ENCODE data around the gene CRADD. TPM values are rescaled to one million over a fixed set of nuclear protein-coding genes. Genes with fewer than 3 reads are reported as not detected.

CRADD gene
- total RNA-seq, 2 donors from 2014 or later = 7.7 to 9.1 TPM

- Mint-ChIP-seq H3K9me3 (peaks cover 11% of the 10 kb centered on the region), H3K36me3 (ENCODE audit: low read depth) (peaks cover 1% of the 10 kb centered on the region), H3K27me3 (ENCODE audit: insufficient read depth) (no peaks in the 10 kb centered on the region), H3K4me1 (peaks cover 3% of the 10 kb centered on the region), H3K4me3 (no peak overlapping the region), H3K27ac (no peak overlapping the region)
- Histone ChIP-seq H3K9me3 (ENCODE audit: control insufficient read depth, low read length) (peaks cover 10% of the 10 kb centered on the region), H3K4me3 (ENCODE audit: low read length) (no peak overlapping the region), H3K36me3 (ENCODE audit: control insufficient read depth, insufficient read depth, low read length) (no peaks in the 10 kb centered on the region), H3K27ac (ENCODE audit: low read depth, low read length) (no peak overlapping the region), H3K4me1 (ENCODE audit: control insufficient read depth, insufficient read depth, low read length) (no peaks in the 10 kb centered on the region), H3K27me3 (ENCODE audit: control insufficient read depth, insufficient read depth, low read length, poor library complexity, severe bottlenecking) (no peaks in the 10 kb centered on the region), H3K9ac (ENCODE audit: extremely low read depth, low read length, poor library complexity, severe bottlenecking) (no peak overlapping the region)
- no peak for TF ChIP-seq CTCF (conservative IDR thresholded peaks at IDR 0.05)
- DNase-seq = no peak
- 88% methylated on average over 2 of the region's 2 CpGs; no CpG with 5 or more reads in 1 of the 2 experiments for WGBS, 2 experiments (ENCODE audit: insufficient coverage in 1 of 2, insufficient read length in 1 of 2)
Observed at GRCh38 chr12:93636708-93637107, 40.5 kb upstream of the CRADD start.

GRCh38 chr12:93638095-93638494, 39.1 kb upstream of the CRADD start:
- DNase-seq = no peak
- H3K9ac ChIP-seq (ENCODE audit: extremely low read depth, low read length, poor library complexity, severe bottlenecking) = no peak overlapping the region
- Mint-ChIP-seq H3K9me3 (peaks cover 1% of the 10 kb centered on the region), H3K27ac (no peak overlapping the region), H3K4me1 (peaks cover 3% of the 10 kb centered on the region), H3K4me3 (no peak overlapping the region), H3K27me3 (ENCODE audit: insufficient read depth) (no peaks in the 10 kb centered on the region), H3K36me3 (ENCODE audit: low read depth) (no peaks in the 10 kb centered on the region)
- H3K36me3 ChIP-seq (ENCODE audit: control insufficient read depth, insufficient read depth, low read length) = no peaks in the 10 kb centered on the region
- H3K27ac ChIP-seq (ENCODE audit: low read depth, low read length) = no peak overlapping the region
- H3K27me3 ChIP-seq (ENCODE audit: control insufficient read depth, insufficient read depth, low read length, poor library complexity, severe bottlenecking) = no peaks in the 10 kb centered on the region
- no peak overlapping the region for H3K4me3 ChIP-seq (ENCODE audit: low read length)
- H3K4me1 ChIP-seq (ENCODE audit: control insufficient read depth, insufficient read depth, low read length) = no peaks in the 10 kb centered on the region
- no peak for TF ChIP-seq CTCF (conservative IDR thresholded peaks at IDR 0.05)
- WGBS, 2 experiments (ENCODE audit: insufficient coverage in 1 of 2, insufficient read length in 1 of 2) = 83 to 94% methylated on average over 2 of the region's 2 CpGs
- H3K9me3 ChIP-seq (ENCODE audit: control insufficient read depth, low read length) = no peaks in the 10 kb centered on the region

- 87 to 89% methylated on average over 5 to 6 of the region's 6 CpGs for whole genome bisulfite sequencing, 2 experiments (ENCODE audit: insufficient coverage in 1 of 2, insufficient read length in 1 of 2)
Observed at GRCh38 chr12:93638954-93639353, 38.2 kb upstream of the CRADD start.

More at GRCh38 chr12:93638954-93639353, 38.2 kb upstream of the CRADD start:
- Histone ChIP-seq H3K9ac (ENCODE audit: extremely low read depth, low read length, poor library complexity, severe bottlenecking) (no peak overlapping the region), H3K9me3 (ENCODE audit: control insufficient read depth, low read length) (no peaks in the 10 kb centered on the region), H3K4me1 (ENCODE audit: control insufficient read depth, insufficient read depth, low read length) (no peaks in the 10 kb centered on the region), H3K27me3 (ENCODE audit: control insufficient read depth, insufficient read depth, low read length, poor library complexity, severe bottlenecking) (no peaks in the 10 kb centered on the region), H3K36me3 (ENCODE audit: control insufficient read depth, insufficient read depth, low read length) (no peaks in the 10 kb centered on the region), H3K27ac (ENCODE audit: low read depth, low read length) (no peak overlapping the region), H3K4me3 (ENCODE audit: low read length) (no peak overlapping the region)
- TF ChIP-seq CTCF (conservative IDR thresholded peaks at IDR 0.05) = no peak
- Mint-ChIP-seq H3K27ac (no peak overlapping the region), H3K4me1 (peaks cover 3% of the 10 kb centered on the region), H3K4me3 (no peak overlapping the region), H3K27me3 (ENCODE audit: insufficient read depth) (no peaks in the 10 kb centered on the region), H3K36me3 (ENCODE audit: low read depth) (no peaks in the 10 kb centered on the region), H3K9me3 (no peaks in the 10 kb centered on the region)
- DNase-seq = no peak
